HEK293 (cell line): ENCODE data around the gene PTER.

Source experiments
- CTCF ChIA-PET: fragments of 350-600 bp; formaldehyde crosslinking; extraction: SDS; loops from one replicate; lab custom pipeline; 2021; ENCODE audit warnings: antibody characterized with exemption; lab: Yijun Ruan, JAX
- POLR2A ChIA-PET: fragments of 300-600 bp; formaldehyde crosslinking; extraction: SDS; loops from one replicate; lab custom pipeline; 2020; ENCODE audit warnings: antibody characterized with exemption, inconsistent platforms; lab: Yijun Ruan, JAX
- H3K27ac ChIP-seq: fragments of 200-500 bp; sonication (Bioruptor generic); 2 replicates; pipeline ENCODE4 v1.5.1; 2014; ENCODE audit warnings: low read depth, low read length, control low read depth, inconsistent platforms; ENCODE audit errors: extremely low read depth
- H3K36me3 ChIP-seq, 2 experiments: fragments of 200-500 bp in 1 of 2; sonication (Bioruptor generic) in 1 of 2; 1 replicate in 1 of 2; 2 replicates in 1 of 2; pipeline ENCODE4 v1.5.1; 2014 to 2017; ENCODE audit warnings: inconsistent platforms in 2 of 2, low read length in 2 of 2; ENCODE audit not compliant: control insufficient read depth in 2 of 2, insufficient read depth in 1 of 2
- H3K4me1 ChIP-seq: fragments of 200-500 bp; sonication (Bioruptor generic); 2 replicates; pipeline ENCODE4 v1.5.1; 2014; ENCODE audit warnings: mild to moderate bottlenecking, low read length, inconsistent platforms; ENCODE audit not compliant: control insufficient read depth, insufficient read depth
- H3K4me3 ChIP-seq: 2 replicates; pipeline ENCODE4 v1.5.1; 2011; ENCODE audit warnings: low read depth, mild to moderate bottlenecking, control low read depth, low read length, moderate library complexity
- H3K9me3 ChIP-seq: fragments of 200-500 bp; sonication (Bioruptor generic); 2 replicates; pipeline ENCODE4 v1.5.1; 2014; ENCODE audit warnings: low read depth, low read length, inconsistent platforms; ENCODE audit not compliant: control insufficient read depth, insufficient read depth
- GFI1B ChIP-seq: fragments of 450-650 bp; formaldehyde crosslinking; IDR thresholded peaks from 2 replicates; pipeline ENCODE4 v1.5.1; 2016; ENCODE audit warnings: missing biosample characterization, missing genetic modification characterization
- GLIS2 ChIP-seq: fragments of 450-650 bp; formaldehyde crosslinking; IDR thresholded peaks from 2 replicates; pipeline ENCODE4 v1.5.1; 2016; ENCODE audit warnings: missing biosample characterization, missing genetic modification characterization
- MYNN ChIP-seq: fragments of 450-650 bp; formaldehyde crosslinking; IDR thresholded peaks from 2 replicates; pipeline ENCODE4 v1.5.1; 2016; ENCODE audit warnings: missing biosample characterization, missing genetic modification characterization, borderline replicate concordance
- SCRT2 ChIP-seq: fragments of 450-650 bp; formaldehyde crosslinking; IDR thresholded peaks from 2 replicates; pipeline ENCODE4 v1.5.1; 2016; ENCODE audit warnings: missing biosample characterization, missing genetic modification characterization
- ZFHX2 ChIP-seq: fragments of 450-650 bp; formaldehyde crosslinking; conservative IDR thresholded peaks from 2 replicates; pipeline ENCODE4 v1.5.1; 2016; ENCODE audit warnings: missing biosample characterization, missing genetic modification characterization
- ZNF211 ChIP-seq: fragments of 450-650 bp; formaldehyde crosslinking; IDR thresholded peaks from 2 replicates; pipeline ENCODE4 v1.5.1; 2016; ENCODE audit warnings: low read depth, missing biosample characterization, missing genetic modification characterization
- ZNF24 ChIP-seq: fragments of 450-650 bp; formaldehyde crosslinking; IDR thresholded peaks from 2 replicates; pipeline ENCODE4 v1.5.1; 2016; ENCODE audit warnings: missing biosample characterization, missing genetic modification characterization
- ZNF266 ChIP-seq: fragments of 450-650 bp; formaldehyde crosslinking; IDR thresholded peaks from 2 replicates; pipeline ENCODE4 v1.5.1; 2016; ENCODE audit warnings: missing biosample characterization, missing genetic modification characterization, low read depth
- ZNF311 ChIP-seq: fragments of 450-650 bp; formaldehyde crosslinking; IDR thresholded peaks from 2 replicates; pipeline ENCODE4 v1.5.1; 2017; ENCODE audit warnings: missing biosample characterization, missing genetic modification characterization, borderline replicate concordance
- ZNF391 ChIP-seq: fragments of 450-650 bp; formaldehyde crosslinking; IDR thresholded peaks from 2 replicates; pipeline ENCODE4 v1.5.1; 2016; ENCODE audit warnings: low read depth, missing biosample characterization, missing genetic modification characterization, borderline replicate concordance
- ZNF416 ChIP-seq: fragments of 450-650 bp; formaldehyde crosslinking; IDR thresholded peaks from 2 replicates; pipeline ENCODE4 v1.5.1; 2016; ENCODE audit warnings: missing biosample characterization, missing genetic modification characterization
- ZNF501 ChIP-seq: fragments of 450-650 bp; formaldehyde crosslinking; IDR thresholded peaks from 2 replicates; pipeline ENCODE4 v1.5.1; 2016; ENCODE audit warnings: missing biosample characterization, missing genetic modification characterization
- ZNF623 ChIP-seq: fragments of 450-650 bp; formaldehyde crosslinking; IDR thresholded peaks from 2 replicates; pipeline ENCODE4 v1.5.1; 2016; ENCODE audit warnings: missing biosample characterization, missing genetic modification characterization
- ZNF626 ChIP-seq: fragments of 450-650 bp; sonication (Bioruptor Pico); formaldehyde crosslinking; IDR thresholded peaks from 2 replicates; pipeline ENCODE4 v1.5.1; 2018; ENCODE audit warnings: missing biosample characterization, missing genetic modification characterization, inconsistent platforms
- ZNF660 ChIP-seq: fragments of 450-650 bp; IDR thresholded peaks from 2 replicates; pipeline ENCODE4 v1.5.1; 2018; ENCODE audit warnings: missing biosample characterization, mild to moderate bottlenecking, missing genetic modification characterization
- ZNF701 ChIP-seq: fragments of 450-650 bp; formaldehyde crosslinking; IDR thresholded peaks from 2 replicates; pipeline ENCODE4 v1.5.1; 2016; ENCODE audit warnings: missing biosample characterization, missing genetic modification characterization
- ZNF785 ChIP-seq: fragments of 450-650 bp; formaldehyde crosslinking; IDR thresholded peaks from 2 replicates; pipeline ENCODE4 v1.5.1; 2016; ENCODE audit warnings: missing biosample characterization, missing genetic modification characterization
- ZNF830 ChIP-seq: fragments of 450-650 bp; IDR thresholded peaks from 2 replicates; pipeline ENCODE4 v1.5.0; 2018; ENCODE audit warnings: missing biosample characterization, missing genetic modification characterization, low read depth, mild to moderate bottlenecking, moderate library complexity
- ZNF843 ChIP-seq: fragments of 450-650 bp; formaldehyde crosslinking; IDR thresholded peaks from 2 replicates; pipeline ENCODE4 v1.5.1; 2016; ENCODE audit warnings: missing biosample characterization, missing genetic modification characterization
- TF ChIP-seq, protein P1 (sequence below): fragments of 450-650 bp; formaldehyde crosslinking; optimal IDR thresholded peaks from 2 replicates; pipeline ENCODE3; 2016; ENCODE audit warnings: missing biosample characterization, mild to moderate bottlenecking, missing genetic modification characterization
- TF ChIP-seq, protein P2 (sequence below): fragments of 450-650 bp; formaldehyde crosslinking; IDR thresholded peaks from 2 replicates; pipeline ENCODE4 v1.5.1; 2016; ENCODE audit warnings: missing biosample characterization, missing genetic modification characterization
- TF ChIP-seq, protein P3 (sequence below): fragments of 450-650 bp; IDR thresholded peaks from 2 replicates; pipeline ENCODE4 v1.5.1; 2018; ENCODE audit warnings: missing biosample characterization, mild to moderate bottlenecking, missing genetic modification characterization
- TF ChIP-seq, protein P4 (sequence below): fragments of 450-650 bp; formaldehyde crosslinking; conservative IDR thresholded peaks from 2 replicates; pipeline ENCODE4 v1.5.1; 2016; ENCODE audit warnings: low read depth, missing biosample characterization, missing genetic modification characterization

The PTER gene

DNA sequence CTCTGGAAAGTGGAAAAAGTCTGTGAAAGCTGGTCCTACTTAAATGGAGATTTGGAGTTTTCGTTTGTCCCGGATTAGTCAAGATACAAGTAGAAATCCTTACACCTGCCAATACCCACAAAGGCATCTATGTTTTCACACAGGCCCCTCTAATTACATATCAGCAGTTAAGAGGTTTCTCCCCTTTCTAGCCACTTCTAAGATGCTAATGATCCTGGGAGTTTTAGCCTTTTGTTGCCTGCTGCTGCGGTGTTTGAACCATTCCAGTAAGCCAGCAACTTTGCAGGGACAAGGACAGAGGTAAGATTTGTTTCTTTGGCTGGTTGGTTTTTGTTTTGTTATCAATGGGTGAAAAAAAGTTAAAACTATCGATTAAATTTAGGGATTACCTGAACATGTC, 90.6 kb downstream of the PTER start (continued):
- TF ChIP-seq, protein P1, sequence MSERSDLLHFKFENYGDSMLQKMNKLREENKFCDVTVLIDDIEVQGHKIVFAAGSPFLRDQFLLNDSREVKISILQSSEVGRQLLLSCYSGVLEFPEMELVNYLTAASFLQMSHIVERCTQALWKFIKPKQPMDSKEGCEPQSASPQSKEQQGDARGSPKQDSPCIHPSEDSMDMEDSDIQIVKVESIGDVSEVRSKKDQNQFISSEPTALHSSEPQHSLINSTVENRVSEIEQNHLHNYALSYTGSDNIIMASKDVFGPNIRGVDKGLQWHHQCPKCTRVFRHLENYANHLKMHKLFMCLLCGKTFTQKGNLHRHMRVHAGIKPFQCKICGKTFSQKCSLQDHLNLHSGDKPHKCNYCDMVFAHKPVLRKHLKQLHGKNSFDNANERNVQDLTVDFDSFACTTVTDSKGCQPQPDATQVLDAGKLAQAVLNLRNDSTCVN (tag by site-specific recombination) = no peak
- TF ChIP-seq ZNF626 (tag by site-specific recombination) (no peak), ZNF701 (tag by site-specific recombination) (no peak), ZNF843 (tag by site-specific recombination) (no peak), GFI1B (tag by site-specific recombination) (no peak), ZNF24 (tag by site-specific recombination) (no peak)

DNA sequence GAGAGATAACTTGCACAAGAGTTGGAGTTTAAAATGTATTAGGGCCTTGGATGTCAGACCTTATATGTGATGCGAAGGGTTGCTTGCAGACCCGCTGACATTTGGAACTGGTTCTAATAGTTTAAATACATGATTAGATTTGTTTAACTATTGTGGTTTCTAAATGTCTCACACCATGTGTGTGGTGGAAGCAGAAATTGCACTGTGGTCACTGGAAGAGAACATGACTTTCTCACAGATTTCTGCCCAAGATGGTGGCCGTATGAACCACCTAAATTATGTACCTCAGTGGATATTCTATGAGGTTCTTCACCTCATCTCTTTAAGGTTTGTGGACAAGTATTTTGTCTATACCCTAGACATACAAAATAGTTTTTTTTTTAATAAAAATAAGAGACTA, 93.0 kb downstream of the PTER start:
- Histone ChIP-seq H3K4me1 (no peaks in the 10 kb centered on the region), H3K4me3 (no peak overlapping the region), H3K27ac (no peak overlapping the region), H3K9me3 (no peaks in the 10 kb centered on the region), H3K36me3 (no peaks in the 10 kb centered on the region)
- ChIA-PET CTCF (no interaction called here), POLR2A (no interaction called here)
- no peak for TF ChIP-seq ZNF501 (tag by site-specific recombination)
- TF ChIP-seq, protein P2, sequence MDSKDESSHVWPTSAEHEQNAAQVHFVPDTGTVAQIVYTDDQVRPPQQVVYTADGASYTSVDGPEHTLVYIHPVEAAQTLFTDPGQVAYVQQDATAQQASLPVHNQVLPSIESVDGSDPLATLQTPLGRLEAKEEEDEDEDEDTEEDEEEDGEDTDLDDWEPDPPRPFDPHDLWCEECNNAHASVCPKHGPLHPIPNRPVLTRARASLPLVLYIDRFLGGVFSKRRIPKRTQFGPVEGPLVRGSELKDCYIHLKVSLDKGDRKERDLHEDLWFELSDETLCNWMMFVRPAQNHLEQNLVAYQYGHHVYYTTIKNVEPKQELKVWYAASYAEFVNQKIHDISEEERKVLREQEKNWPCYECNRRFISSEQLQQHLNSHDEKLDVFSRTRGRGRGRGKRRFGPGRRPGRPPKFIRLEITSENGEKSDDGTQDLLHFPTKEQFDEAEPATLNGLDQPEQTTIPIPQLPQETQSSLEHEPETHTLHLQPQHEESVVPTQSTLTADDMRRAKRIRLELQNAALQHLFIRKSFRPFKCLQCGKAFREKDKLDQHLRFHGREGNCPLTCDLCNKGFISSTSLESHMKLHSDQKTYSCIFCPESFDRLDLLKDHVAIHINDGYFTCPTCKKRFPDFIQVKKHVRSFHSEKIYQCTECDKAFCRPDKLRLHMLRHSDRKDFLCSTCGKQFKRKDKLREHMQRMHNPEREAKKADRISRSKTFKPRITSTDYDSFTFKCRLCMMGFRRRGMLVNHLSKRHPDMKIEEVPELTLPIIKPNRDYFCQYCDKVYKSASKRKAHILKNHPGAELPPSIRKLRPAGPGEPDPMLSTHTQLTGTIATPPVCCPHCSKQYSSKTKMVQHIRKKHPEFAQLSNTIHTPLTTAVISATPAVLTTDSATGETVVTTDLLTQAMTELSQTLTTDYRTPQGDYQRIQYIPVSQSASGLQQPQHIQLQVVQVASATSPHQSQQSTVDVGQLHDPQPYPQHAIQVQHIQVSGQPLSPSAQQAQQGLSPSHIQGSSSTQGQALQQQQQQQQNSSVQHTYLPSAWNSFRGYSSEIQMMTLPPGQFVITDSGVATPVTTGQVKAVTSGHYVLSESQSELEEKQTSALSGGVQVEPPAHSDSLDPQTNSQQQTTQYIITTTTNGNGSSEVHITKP (tag by site-specific recombination) = no peak
- TF ChIP-seq ZNF660 = no peak
- TF ChIP-seq ZNF266 (tag by site-specific recombination) = no peak
- TF ChIP-seq SCRT2 = no peak
- no peak for TF ChIP-seq ZNF391 (tag by site-specific recombination)
- no peak for TF ChIP-seq ZFHX2 (tag by site-specific recombination)
- no peak for TF ChIP-seq ZNF830 (tag by site-specific recombination)
- TF ChIP-seq, protein P3, sequence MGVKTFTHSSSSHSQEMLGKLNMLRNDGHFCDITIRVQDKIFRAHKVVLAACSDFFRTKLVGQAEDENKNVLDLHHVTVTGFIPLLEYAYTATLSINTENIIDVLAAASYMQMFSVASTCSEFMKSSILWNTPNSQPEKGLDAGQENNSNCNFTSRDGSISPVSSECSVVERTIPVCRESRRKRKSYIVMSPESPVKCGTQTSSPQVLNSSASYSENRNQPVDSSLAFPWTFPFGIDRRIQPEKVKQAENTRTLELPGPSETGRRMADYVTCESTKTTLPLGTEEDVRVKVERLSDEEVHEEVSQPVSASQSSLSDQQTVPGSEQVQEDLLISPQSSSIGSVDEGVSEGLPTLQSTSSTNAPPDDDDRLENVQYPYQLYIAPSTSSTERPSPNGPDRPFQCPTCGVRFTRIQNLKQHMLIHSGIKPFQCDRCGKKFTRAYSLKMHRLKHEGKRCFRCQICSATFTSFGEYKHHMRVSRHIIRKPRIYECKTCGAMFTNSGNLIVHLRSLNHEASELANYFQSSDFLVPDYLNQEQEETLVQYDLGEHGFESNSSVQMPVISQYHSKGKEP (tag by site-specific recombination) = no peak
- no peak for TF ChIP-seq ZNF211 (tag by site-specific recombination)
- TF ChIP-seq MYNN = no peak
- TF ChIP-seq ZNF785 (tag by site-specific recombination) = no peak
- TF ChIP-seq, protein P4, sequence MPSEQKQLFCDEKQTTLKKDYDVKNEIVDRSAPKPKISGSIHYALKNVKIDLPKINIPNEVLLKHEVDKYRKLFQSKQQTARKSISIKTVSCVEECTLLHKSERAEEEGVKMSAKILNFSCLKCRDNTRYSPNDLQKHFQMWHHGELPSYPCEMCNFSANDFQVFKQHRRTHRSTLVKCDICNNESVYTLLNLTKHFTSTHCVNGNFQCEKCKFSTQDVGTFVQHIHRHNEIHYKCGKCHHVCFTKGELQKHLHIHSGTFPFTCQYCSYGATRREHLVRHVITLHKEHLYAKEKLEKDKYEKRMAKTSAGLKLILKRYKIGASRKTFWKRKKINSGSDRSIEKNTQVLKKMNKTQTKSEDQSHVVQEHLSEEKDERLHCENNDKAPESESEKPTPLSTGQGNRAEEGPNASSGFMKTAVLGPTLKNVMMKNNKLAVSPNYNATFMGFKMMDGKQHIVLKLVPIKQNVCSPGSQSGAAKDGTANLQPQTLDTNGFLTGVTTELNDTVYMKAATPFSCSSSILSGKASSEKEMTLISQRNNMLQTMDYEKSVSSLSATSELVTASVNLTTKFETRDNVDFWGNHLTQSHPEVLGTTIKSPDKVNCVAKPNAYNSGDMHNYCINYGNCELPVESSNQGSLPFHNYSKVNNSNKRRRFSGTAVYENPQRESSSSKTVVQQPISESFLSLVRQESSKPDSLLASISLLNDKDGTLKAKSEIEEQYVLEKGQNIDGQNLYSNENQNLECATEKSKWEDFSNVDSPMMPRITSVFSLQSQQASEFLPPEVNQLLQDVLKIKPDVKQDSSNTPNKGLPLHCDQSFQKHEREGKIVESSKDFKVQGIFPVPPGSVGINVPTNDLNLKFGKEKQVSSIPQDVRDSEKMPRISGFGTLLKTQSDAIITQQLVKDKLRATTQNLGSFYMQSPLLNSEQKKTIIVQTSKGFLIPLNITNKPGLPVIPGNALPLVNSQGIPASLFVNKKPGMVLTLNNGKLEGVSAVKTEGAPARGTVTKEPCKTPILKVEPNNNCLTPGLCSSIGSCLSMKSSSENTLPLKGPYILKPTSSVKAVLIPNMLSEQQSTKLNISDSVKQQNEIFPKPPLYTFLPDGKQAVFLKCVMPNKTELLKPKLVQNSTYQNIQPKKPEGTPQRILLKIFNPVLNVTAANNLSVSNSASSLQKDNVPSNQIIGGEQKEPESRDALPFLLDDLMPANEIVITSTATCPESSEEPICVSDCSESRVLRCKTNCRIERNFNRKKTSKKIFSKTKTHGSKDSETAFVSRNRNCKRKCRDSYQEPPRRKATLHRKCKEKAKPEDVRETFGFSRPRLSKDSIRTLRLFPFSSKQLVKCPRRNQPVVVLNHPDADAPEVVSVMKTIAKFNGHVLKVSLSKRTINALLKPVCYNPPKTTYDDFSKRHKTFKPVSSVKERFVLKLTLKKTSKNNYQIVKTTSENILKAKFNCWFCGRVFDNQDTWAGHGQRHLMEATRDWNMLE (tag by site-specific recombination) = no peak
- TF ChIP-seq ZNF623 (tag by site-specific recombination) = no peak
- no peak for TF ChIP-seq ZNF311
- TF ChIP-seq GLIS2 (tag by site-specific recombination) = no peak
- TF ChIP-seq ZNF416 (tag by site-specific recombination) = no peak
